ENCODE data around the gene LEKR1.

LEKR1 gene

GRCh38 chr3:157083824-157084223 lies 257.7 kb downstream of the LEKR1 start:
- no peak for DNase-seq

- no peak for DNase-seq
Observed at GRCh38 chr3:157086060-157086750, 260.1 kb downstream of the LEKR1 start.

- DNase-seq, result no peak
Observed at GRCh38 chr3:157086775-157087174, 260.6 kb downstream of the LEKR1 start.

GRCh38 chr3:157087373-157087772 lies 261.2 kb downstream of the LEKR1 start:
- DNase-seq, result no peak

GRCh38 chr3:157087780-157088600 lies 261.8 kb downstream of the LEKR1 start:
- no peak for DNase-seq

GRCh38 chr3:157088601-157089454 lies 262.7 kb downstream of the LEKR1 start:
- peak; percentile 99 for DNase-seq

- DNase-seq, result no peak
Observed at GRCh38 chr3:157089455-157090221, 263.5 kb downstream of the LEKR1 start.

- DNase-seq, result no peak
Observed at GRCh38 chr3:157091083-157091833, 265.1 kb downstream of the LEKR1 start.

GRCh38 chr3:157092230-157092629 lies 266.1 kb downstream of the LEKR1 start:
- DNase-seq, result no peak

GRCh38 chr3:157093096-157093495 lies 266.9 kb downstream of the LEKR1 start:
- no peak for DNase-seq

- no peak for DNase-seq
Observed at GRCh38 chr3:157094301-157094700, 268.1 kb downstream of the LEKR1 start.

GRCh38 chr3:157094751-157095480 lies 268.8 kb downstream of the LEKR1 start:
- DNase-seq, result no peak

All from right kidney (tissue), 1 donor.